Endothelial cell (in vitro differentiated cells): Measurements from ENCODE around the gene MAN2B2. TPM values are rescaled to one million over a fixed set of nuclear protein-coding genes. Genes with fewer than 3 reads are reported as not detected.

Experiments
- DNase-seq: peaks from one replicate; pipeline ENCODE4 v3.0.0; 2021; ENCODE audit warnings: low spot score
- H3K27ac Mint-ChIP-seq: one replicate; pipeline ENCODE4 v1.8.0; 2021; ENCODE audit warnings: mixed read lengths, inconsistent platforms; ENCODE audit not compliant: unreplicated experiment
- H3K27me3 Mint-ChIP-seq: one replicate; pipeline ENCODE4 v1.8.0; 2021; ENCODE audit warnings: mild to moderate bottlenecking, moderate library complexity, mixed read lengths, inconsistent platforms; ENCODE audit not compliant: unreplicated experiment
- H3K36me3 Mint-ChIP-seq: one replicate; pipeline ENCODE4 v1.8.0; 2021; ENCODE audit warnings: mild to moderate bottlenecking, low read depth, mixed read lengths, inconsistent platforms; ENCODE audit not compliant: unreplicated experiment
- H3K4me1 Mint-ChIP-seq: one replicate; pipeline ENCODE4 v1.8.0; 2021; ENCODE audit warnings: mild to moderate bottlenecking, mixed read lengths, inconsistent platforms; ENCODE audit not compliant: unreplicated experiment
- H3K4me3 Mint-ChIP-seq: one replicate; pipeline ENCODE4 v1.8.0; 2021; ENCODE audit warnings: mild to moderate bottlenecking, mixed read lengths, inconsistent platforms; ENCODE audit not compliant: unreplicated experiment
- H3K9me3 Mint-ChIP-seq: one replicate; pipeline ENCODE4 v1.8.0; 2021; ENCODE audit warnings: mixed read lengths, inconsistent platforms; ENCODE audit not compliant: unreplicated experiment
- CTCF ChIP-seq: fragments of 200-600 bp; sonication (generic); IDR thresholded peaks from one replicate; pipeline ENCODE4 v1.5.0; 2021; ENCODE audit warnings: antibody characterized with exemption; ENCODE audit not compliant: unreplicated experiment
- total RNA-seq: library from RNA; stranded (reverse); fragmentation: NEBNext Ultra II Directional; extraction: Animal tissue kit (Norgen Biotek cat#: 25700); gene quantifications from one replicate; pipeline ENCODE4 v1.2.1, GENCODE V29; 2021; ENCODE audit not compliant: unreplicated experiment

The MAN2B2 gene
- total RNA-seq, 1 donor from 2014 or later: 12.5 TPM

GRCh38 chr4:6662591-6662990, 87.6 kb downstream of the MAN2B2 start:
- Mint-ChIP-seq H3K9me3 (no peaks in the 10 kb centered on the region), H3K4me1 (no peaks in the 10 kb centered on the region), H3K36me3 (no peaks in the 10 kb centered on the region), H3K27ac (no peak overlapping the region), H3K27me3 (peaks cover 8% of the 10 kb centered on the region), H3K4me3 (no peak overlapping the region)
- no peak for DNase-seq
- TF ChIP-seq CTCF: no peak

GRCh38 chr4:6663596-6664393, 88.8 kb downstream of the MAN2B2 start:
- TF ChIP-seq CTCF: no peak
- no peak for DNase-seq
- H3K4me3 Mint-ChIP-seq: no peak overlapping the region
- peaks cover 12% of the 10 kb centered on the region for H3K27me3 Mint-ChIP-seq
- no peaks in the 10 kb centered on the region for H3K4me1 Mint-ChIP-seq
- no peaks in the 10 kb centered on the region for H3K36me3 Mint-ChIP-seq
- no peak overlapping the region for H3K27ac Mint-ChIP-seq
- no peaks in the 10 kb centered on the region for H3K9me3 Mint-ChIP-seq

- no peak for TF ChIP-seq CTCF
- no peak overlapping the region for H3K27ac Mint-ChIP-seq
- H3K36me3 Mint-ChIP-seq: no peaks in the 10 kb centered on the region
- no peak for DNase-seq
- H3K27me3 Mint-ChIP-seq: peaks cover 14% of the 10 kb centered on the region
- H3K4me1 Mint-ChIP-seq: no peaks in the 10 kb centered on the region
- H3K4me3 Mint-ChIP-seq: no peak overlapping the region
- H3K9me3 Mint-ChIP-seq: no peaks in the 10 kb centered on the region
Observed at GRCh38 chr4:6665320-6665654, 90.3 kb downstream of the MAN2B2 start.

DNA sequence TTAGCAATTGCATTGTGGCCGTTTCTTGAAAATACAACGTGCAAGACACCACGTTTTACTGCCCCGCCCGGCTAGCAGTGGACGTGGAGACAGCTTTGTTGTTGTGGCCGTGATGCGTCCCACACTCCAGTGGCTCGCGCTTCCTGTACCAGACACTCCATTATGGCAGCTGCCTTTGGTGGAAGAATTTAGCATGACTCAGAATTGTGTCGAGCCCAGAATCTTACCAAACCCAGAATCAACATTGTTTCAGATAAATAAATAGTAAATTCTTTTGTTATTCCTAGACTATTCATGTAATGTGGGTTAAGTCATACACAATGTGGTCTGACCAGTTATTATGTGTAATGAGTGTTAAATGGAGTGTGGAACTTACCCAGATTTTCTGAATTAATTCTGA, 93.4 kb downstream of the MAN2B2 start:
- H3K4me1 Mint-ChIP-seq: peaks cover 1% of the 10 kb centered on the region
- no peak overlapping the region for H3K27ac Mint-ChIP-seq
- peaks cover 15% of the 10 kb centered on the region for H3K27me3 Mint-ChIP-seq
- no peak for DNase-seq
- H3K4me3 Mint-ChIP-seq: no peak overlapping the region
- TF ChIP-seq CTCF: no peak
- H3K9me3 Mint-ChIP-seq: no peaks in the 10 kb centered on the region
- H3K36me3 Mint-ChIP-seq: peaks cover 4% of the 10 kb centered on the region

DNA sequence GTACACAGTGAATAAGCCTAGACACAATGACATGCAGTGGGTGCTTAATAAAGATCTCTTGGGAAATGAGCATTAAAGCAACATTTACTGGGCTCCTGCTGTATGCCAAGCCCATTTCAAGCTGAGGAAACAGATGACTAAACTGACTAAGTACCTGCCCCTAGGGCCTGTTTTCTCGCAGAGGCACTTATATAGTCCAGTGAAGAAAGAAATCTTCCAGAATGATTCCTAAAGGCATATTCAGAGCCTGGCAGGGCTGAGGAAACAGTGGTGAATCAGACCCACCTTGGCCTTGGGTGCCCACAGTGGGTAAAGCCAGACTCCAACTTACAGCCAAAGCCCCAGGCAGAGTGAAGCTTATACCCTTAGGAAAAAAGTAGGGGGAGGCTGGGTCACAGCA, 96.7 kb downstream of the MAN2B2 start:
- H3K4me3 Mint-ChIP-seq: no peak overlapping the region
- peaks cover 21% of the 10 kb centered on the region for H3K4me1 Mint-ChIP-seq
- no peaks in the 10 kb centered on the region for H3K9me3 Mint-ChIP-seq
- TF ChIP-seq CTCF: no peak
- no peak for DNase-seq
- no peak overlapping the region for H3K27ac Mint-ChIP-seq
- peaks cover 20% of the 10 kb centered on the region for H3K27me3 Mint-ChIP-seq
- peaks cover 8% of the 10 kb centered on the region for H3K36me3 Mint-ChIP-seq
